22Rv1 (cell line): ENCODE measurements around the gene METTL26.

Experiments
- ZFX ChIP-seq: fragments of 450-650 bp; IDR thresholded peaks from 2 replicates; pipeline ENCODE4 v1.6.1; 2017; ENCODE audit warnings: antibody characterized with exemption, borderline replicate concordance
- TF ChIP-seq, protein P1 (sequence below): fragments of 450-650 bp; IDR thresholded peaks from 2 replicates; pipeline ENCODE4 v1.5.1; 2017; ENCODE audit warnings: mild to moderate bottlenecking

DNA sequence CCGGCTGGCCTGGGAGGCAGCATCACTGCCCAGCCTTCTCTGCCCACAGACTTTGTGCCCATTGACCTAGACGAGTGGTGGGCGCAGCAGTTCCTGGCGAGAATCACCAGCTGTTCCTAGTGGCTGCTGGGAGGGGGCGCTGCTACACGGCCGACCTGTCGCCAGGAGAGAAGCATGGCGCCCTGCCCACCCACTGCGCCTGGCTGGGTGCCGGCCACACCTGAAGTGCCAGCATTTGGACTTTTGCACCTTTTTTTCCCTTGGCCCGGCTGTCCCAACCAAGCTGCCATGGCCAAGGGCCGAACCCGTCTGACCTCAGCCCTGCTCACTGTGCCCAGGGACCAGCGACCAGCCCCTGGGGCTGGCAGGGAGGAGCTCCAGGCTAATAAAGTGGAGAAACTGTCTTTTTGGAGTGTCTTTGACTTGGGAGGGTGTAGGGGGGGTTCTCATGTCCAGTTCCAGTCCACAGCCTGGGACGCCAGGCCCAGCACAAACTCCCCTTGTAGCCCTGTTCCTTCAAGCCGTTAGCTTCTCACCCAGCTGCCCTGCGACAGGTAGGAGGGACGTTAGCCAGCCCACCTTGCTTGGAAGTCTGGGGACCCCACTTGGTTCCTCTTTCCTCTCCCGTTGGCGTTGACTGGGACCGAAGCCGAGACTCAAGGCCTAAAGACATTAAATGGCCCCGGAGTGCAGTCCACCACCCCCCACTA is 12.1 kb upstream of the METTL26 start:
- TF ChIP-seq, protein P1, sequence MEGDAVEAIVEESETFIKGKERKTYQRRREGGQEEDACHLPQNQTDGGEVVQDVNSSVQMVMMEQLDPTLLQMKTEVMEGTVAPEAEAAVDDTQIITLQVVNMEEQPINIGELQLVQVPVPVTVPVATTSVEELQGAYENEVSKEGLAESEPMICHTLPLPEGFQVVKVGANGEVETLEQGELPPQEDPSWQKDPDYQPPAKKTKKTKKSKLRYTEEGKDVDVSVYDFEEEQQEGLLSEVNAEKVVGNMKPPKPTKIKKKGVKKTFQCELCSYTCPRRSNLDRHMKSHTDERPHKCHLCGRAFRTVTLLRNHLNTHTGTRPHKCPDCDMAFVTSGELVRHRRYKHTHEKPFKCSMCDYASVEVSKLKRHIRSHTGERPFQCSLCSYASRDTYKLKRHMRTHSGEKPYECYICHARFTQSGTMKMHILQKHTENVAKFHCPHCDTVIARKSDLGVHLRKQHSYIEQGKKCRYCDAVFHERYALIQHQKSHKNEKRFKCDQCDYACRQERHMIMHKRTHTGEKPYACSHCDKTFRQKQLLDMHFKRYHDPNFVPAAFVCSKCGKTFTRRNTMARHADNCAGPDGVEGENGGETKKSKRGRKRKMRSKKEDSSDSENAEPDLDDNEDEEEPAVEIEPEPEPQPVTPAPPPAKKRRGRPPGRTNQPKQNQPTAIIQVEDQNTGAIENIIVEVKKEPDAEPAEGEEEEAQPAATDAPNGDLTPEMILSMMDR: peak; percentile 90
- no peak for TF ChIP-seq ZFX
